ENCODE data around the gene CD93. TPM values are rescaled to one million over a fixed set of nuclear protein-coding genes. Genes with fewer than 3 reads are reported as not detected.

Gene CD93
- total RNA-seq, 6 experiments from 2014 or later, result 3.9 to 21.5 (median 9.2) TPM

GRCh38 chr20:23108871-23109270, 22.7 kb upstream of the CD93 start:
- no peak for ATAC-seq
- H3K27me3 ChIP-seq, result no peaks in the 10 kb centered on the region
- intact Hi-C loops (cut with DNase I), result no loop called here
- H3K4me3 ChIP-seq, result no peak overlapping the region
- no peak overlapping the region for H3K27ac ChIP-seq
- no peak for TF ChIP-seq POLR2A (IDR thresholded peaks at IDR 0.05)
- TF ChIP-seq CTCF (IDR thresholded peaks at IDR 0.05), result no peak
- DNase-seq, result no peak
- 17% methylated on average over 2 of the region's 3 CpGs for WGBS (ENCODE audit: insufficient coverage, low coverage, low lambda C conversion rate, missing lambda C conversion rate)
- H3K4me1 ChIP-seq, result no peaks in the 10 kb centered on the region
- no peaks in the 10 kb centered on the region for H3K9me3 ChIP-seq
- no peaks in the 10 kb centered on the region for H3K36me3 ChIP-seq

- peak overlapping the region in 1 of 3 donors; percentile 50 for H3K27ac ChIP-seq
- DNase-seq (no peak), ATAC-seq (no peak)
- H3K4me1 ChIP-seq, result no peaks in the 10 kb centered on the region
- no peak for TF ChIP-seq POLR2A (IDR thresholded peaks at IDR 0.05)
- no peak for TF ChIP-seq CTCF (IDR thresholded peaks at IDR 0.05)
- H3K27me3 ChIP-seq, result no peaks in the 10 kb centered on the region
- WGBS (ENCODE audit: insufficient coverage, low coverage, low lambda C conversion rate, missing lambda C conversion rate), result 47% methylated on average over 2 of the region's 3 CpGs
- no peaks in the 10 kb centered on the region for H3K9me3 ChIP-seq
- intact Hi-C loops (cut with DNase I), result no loop called here
- H3K4me3 ChIP-seq, result no peak overlapping the region
- H3K36me3 ChIP-seq, result no peaks in the 10 kb centered on the region
These were observed 21.3 kb upstream of the CD93 start for GRCh38 chr20:23107466-23107865.

GRCh38 chr20:23106271-23106851, 20.2 kb upstream of the CD93 start:
- Histone ChIP-seq H3K4me1 (no peaks in the 10 kb centered on the region), H3K27me3 (no peaks in the 10 kb centered on the region), H3K9me3 (no peaks in the 10 kb centered on the region), H3K36me3 (no peaks in the 10 kb centered on the region), H3K27ac (peak overlapping the region; percentile 27 to 53 (median 50)), H3K4me3 (no peak overlapping the region)
- no peak for TF ChIP-seq POLR2A (IDR thresholded peaks at IDR 0.05)
- peak in 1 of 4 donors; percentile 5 for TF ChIP-seq CTCF (IDR thresholded peaks at IDR 0.05)
- peak; percentile 64 to 80 (median 76) for ATAC-seq
- 30% methylated on average over 7 of the region's 9 CpGs for WGBS (ENCODE audit: insufficient coverage, low coverage, low lambda C conversion rate, missing lambda C conversion rate)
- intact Hi-C loops (cut with DNase I), result no loop called here
- DNase-seq, result peak in 1 of 3 donors; percentile 21

- intact Hi-C loops (cut with DNase I), result no loop called here
- no peak overlapping the region for H3K4me3 ChIP-seq
- TF ChIP-seq POLR2A (IDR thresholded peaks at IDR 0.05) (no peak), CTCF (IDR thresholded peaks at IDR 0.05) (no peak)
- ATAC-seq (no peak), DNase-seq (peak in 1 of 3 donors; percentile 17)
- WGBS (ENCODE audit: insufficient coverage, low coverage, low lambda C conversion rate, missing lambda C conversion rate), result 16% methylated on average over 2 of the region's 3 CpGs
- no peaks in the 10 kb centered on the region for H3K4me1 ChIP-seq
- H3K9me3 ChIP-seq, result no peaks in the 10 kb centered on the region
- no peak overlapping the region for H3K27ac ChIP-seq
- H3K27me3 ChIP-seq, result no peaks in the 10 kb centered on the region
- no peaks in the 10 kb centered on the region for H3K36me3 ChIP-seq
These were observed 19.1 kb upstream of the CD93 start for GRCh38 chr20:23105193-23105592.
